MCF 10A (cell line): ENCODE data around the gene ZNF445. TPM values are rescaled to one million over a fixed set of nuclear protein-coding genes. Genes with fewer than 3 reads are reported as not detected.

ENCODE experiments used
- BruUV-seq: library from RNA; stranded (reverse); fragments of 400-500 nt; replicated peaks from 2 replicates; lab custom pipeline; 2021; lab: Mats Ljungman, UMichigan
- CTCF ChIA-PET: fragments of 300-600 bp; sonication (Branson Sonifier 250); formaldehyde crosslinking; extraction: SDS; loops from one replicate; lab custom pipeline; 2021; ENCODE audit warnings: antibody characterized with exemption, inconsistent platforms; lab: Yijun Ruan, JAX
- POLR2A ChIA-PET: fragments of 300-600, 350-650 bp; sonication (Branson Sonifier 250); formaldehyde crosslinking; extraction: SDS; loops from one replicate; lab custom pipeline; 2020; ENCODE audit warnings: antibody characterized with exemption, inconsistent platforms; lab: Yijun Ruan, JAX
- DNase-seq: peaks from one replicate; pipeline ENCODE4 v3.0.0-alpha.2; 2018; ENCODE audit not compliant: unreplicated experiment
- H3K27ac Mint-ChIP-seq: one replicate; pipeline ENCODE4 v1.8.0; 2022; ENCODE audit warnings: mild to moderate bottlenecking, low read depth, mixed read lengths; ENCODE audit not compliant: unreplicated experiment
- H3K27me3 Mint-ChIP-seq: one replicate; pipeline ENCODE4 v1.8.0; 2022; ENCODE audit warnings: mixed read lengths; ENCODE audit not compliant: insufficient read depth, unreplicated experiment
- H3K36me3 Mint-ChIP-seq: one replicate; pipeline ENCODE4 v1.8.0; 2022; ENCODE audit warnings: mild to moderate bottlenecking, moderate library complexity, mixed read lengths; ENCODE audit not compliant: insufficient read depth, unreplicated experiment
- H3K4me1 Mint-ChIP-seq: one replicate; pipeline ENCODE4 v1.8.0; 2022; ENCODE audit warnings: mixed read lengths; ENCODE audit not compliant: insufficient read depth, unreplicated experiment
- H3K4me3 Mint-ChIP-seq: one replicate; pipeline ENCODE4 v1.8.0; 2022; ENCODE audit warnings: mild to moderate bottlenecking, moderate library complexity, mixed read lengths; ENCODE audit not compliant: unreplicated experiment
- H3K9me3 Mint-ChIP-seq: one replicate; pipeline ENCODE4 v1.8.0; 2022; ENCODE audit warnings: mixed read lengths; ENCODE audit not compliant: unreplicated experiment
- CTCF ChIP-seq: fragments of 200-600 bp; IDR thresholded peaks from one replicate; pipeline ENCODE4 v1.8.0; 2022; ENCODE audit warnings: antibody characterized with exemption, mild to moderate bottlenecking; ENCODE audit not compliant: unreplicated experiment
- intact Hi-C: fragments of 100-400 bp; cut with micrococcal nuclease; formaldehyde crosslinking; loops from 2 replicates; pipeline ENCODE4 v1.14.1; 2022
- total RNA-seq: library from RNA; stranded (reverse); gene quantifications from 2 replicates; pipeline ENCODE4 v1.2.3, GENCODE V29; 2022

Gene ZNF445
- total RNA-seq, 1 experiment from 2014 or later, result 11.0 TPM

GRCh38 chr3:44414517-44415090, 62.9 kb downstream of the ZNF445 start:
- Mint-ChIP-seq H3K27me3 (no peaks in the 10 kb centered on the region), H3K9me3 (no peaks in the 10 kb centered on the region), H3K4me1 (no peaks in the 10 kb centered on the region), H3K36me3 (peaks cover 4% of the 10 kb centered on the region), H3K4me3 (no peak overlapping the region), H3K27ac (no peak overlapping the region)
- TF ChIP-seq CTCF, result no peak
- no peak for DNase-seq
- ChIA-PET CTCF (no interaction called here), POLR2A (no interaction called here)
- intact Hi-C loops, result no loop called here
- BruUV-seq, result no TSS peak

- Mint-ChIP-seq H3K27ac (no peak overlapping the region), H3K27me3 (no peaks in the 10 kb centered on the region), H3K4me3 (no peak overlapping the region), H3K36me3 (peaks cover 4% of the 10 kb centered on the region), H3K4me1 (no peaks in the 10 kb centered on the region), H3K9me3 (no peaks in the 10 kb centered on the region)
- ChIA-PET CTCF (no interaction called here), POLR2A (no interaction called here)
- DNase-seq, result no peak
- TF ChIP-seq CTCF, result no peak
- intact Hi-C loops, result no loop called here
- no TSS peak for BruUV-seq
These were observed 65.1 kb downstream of the ZNF445 start for GRCh38 chr3:44412365-44412764.

GRCh38 chr3:44411031-44411645, 66.3 kb downstream of the ZNF445 start:
- no peaks in the 10 kb centered on the region for H3K4me1 Mint-ChIP-seq
- H3K27me3 Mint-ChIP-seq, result no peaks in the 10 kb centered on the region
- no peak overlapping the region for H3K4me3 Mint-ChIP-seq
- ChIA-PET POLR2A (no interaction called here), CTCF (no interaction called here)
- no peak for TF ChIP-seq CTCF
- intact Hi-C loops, result no loop called here
- no peaks in the 10 kb centered on the region for H3K9me3 Mint-ChIP-seq
- H3K36me3 Mint-ChIP-seq, result peaks cover 4% of the 10 kb centered on the region
- BruUV-seq, result no TSS peak
- H3K27ac Mint-ChIP-seq, result no peak overlapping the region
- DNase-seq, result no peak

GRCh38 chr3:44409640-44410410, 67.6 kb downstream of the ZNF445 start:
- H3K4me1 Mint-ChIP-seq, result no peaks in the 10 kb centered on the region
- TF ChIP-seq CTCF, result no peak
- BruUV-seq, result no TSS peak
- ChIA-PET POLR2A (no interaction called here), CTCF (interaction anchor here (0.5 kb wide), 1 partner anchor 1688 kb away, joined by 3 read pairs; no protein-coding TSS in a partner anchor)
- H3K4me3 Mint-ChIP-seq, result no peak overlapping the region
- intact Hi-C loops, result no loop called here
- H3K27ac Mint-ChIP-seq, result no peak overlapping the region
- H3K27me3 Mint-ChIP-seq, result no peaks in the 10 kb centered on the region
- no peaks in the 10 kb centered on the region for H3K9me3 Mint-ChIP-seq
- peaks cover 4% of the 10 kb centered on the region for H3K36me3 Mint-ChIP-seq
- no peak for DNase-seq
